Stimulated activated CD4-positive, alpha-beta T cell treated with anti-CD3 and anti-CD28 coated beads, Interleukin-15, amount 100 ng/mL, for 1 hour (primary cell): Measurements from ENCODE around the gene UBE2V1.
A peak's percentile ranks its signal among the peaks of the same experiment; 100 is the strongest.
"Not testable (repeated sequence)": the region's sequence is repeated elsewhere in the genome, so short reads cannot be mapped to it uniquely, and the experiment has no call there.

Experiments
- DNase-seq, 2 donors: peaks; one replicate each; pipeline ENCODE4 v3.0.0-alpha.2; 2020; ENCODE audit warnings: low read depth in 1 of 2, low spot score in 1 of 2

UBE2V1 gene

GRCh38 chr20:50096237-50096636, 16.7 kb downstream of the UBE2V1 start:
- DNase-seq = no peak

- no peak for DNase-seq
Observed at GRCh38 chr20:50095476-50096078, 17.4 kb downstream of the UBE2V1 start.

- DNase-seq = no peak
Observed at GRCh38 chr20:50094522-50094921, 18.4 kb downstream of the UBE2V1 start.

GRCh38 chr20:50093240-50093639, 19.7 kb downstream of the UBE2V1 start:
- DNase-seq = no peak

GRCh38 chr20:50092436-50092835, 20.5 kb downstream of the UBE2V1 start:
- no peak for DNase-seq

- DNase-seq = no peak
Observed at GRCh38 chr20:50089787-50090177, 23.2 kb downstream of the UBE2V1 start.

GRCh38 chr20:50089140-50089786, 23.7 kb downstream of the UBE2V1 start:
- no peak for DNase-seq

GRCh38 chr20:50088022-50088421, 24.9 kb downstream of the UBE2V1 start:
- no peak for DNase-seq

GRCh38 chr20:50085481-50086365, 27.2 kb downstream of the UBE2V1 start:
- no peak for DNase-seq

GRCh38 chr20:50085146-50085480, 27.8 kb downstream of the UBE2V1 start:
- no peak for DNase-seq

- DNase-seq = no peak
Observed at GRCh38 chr20:50083034-50083433, 29.9 kb downstream of the UBE2V1 start.

GRCh38 chr20:50082056-50082455, 30.9 kb downstream of the UBE2V1 start:
- not testable (repeated sequence) for DNase-seq

GRCh38 chr20:50077818-50078601, 34.9 kb downstream of the UBE2V1 start:
- no peak for DNase-seq

GRCh38 chr20:50073500-50073899, 39.5 kb downstream of the UBE2V1 start:
- no peak for DNase-seq

- DNase-seq = peak; percentile 81 to 96
Observed at GRCh38 chr20:50071039-50071888, 41.7 kb downstream of the UBE2V1 start.

GRCh38 chr20:50070361-50070760, 42.6 kb downstream of the UBE2V1 start:
- no peak for DNase-seq

GRCh38 chr20:50068041-50068651, 44.8 kb downstream of the UBE2V1 start:
- DNase-seq = no peak

- no peak for DNase-seq
Observed at GRCh38 chr20:50067461-50067860, 45.5 kb downstream of the UBE2V1 start.

GRCh38 chr20:50067018-50067417, 45.9 kb downstream of the UBE2V1 start:
- DNase-seq = no peak
